Tongue (tissue), 2 donors: ENCODE data around the gene AADACL2. TPM values are rescaled to one million over a fixed set of nuclear protein-coding genes. Genes with fewer than 3 reads are reported as not detected.
A peak's percentile ranks its signal among the peaks of the same experiment; 100 is the strongest.
"Not testable (repeated sequence)": the region's sequence is repeated elsewhere in the genome, so short reads cannot be mapped to it uniquely, and the experiment has no call there.

ENCODE experiments used
- DNase-seq: peaks from one replicate; pipeline ENCODE4 v3.0.0-alpha.2; 2015
- total RNA-seq: library from RNA; depleted of rRNA; stranded (reverse); fragments of >200 nt; gene quantifications from one replicate; pipeline ENCODE4 v1.2.3, GENCODE V29; 2014

Gene AADACL2
- total RNA-seq, 1 donor from 2014 or later, result 2.7 TPM

- DNase-seq, result no peak
Observed at GRCh38 chr3:151766454-151766853, 32.7 kb downstream of the AADACL2 start.

DNA sequence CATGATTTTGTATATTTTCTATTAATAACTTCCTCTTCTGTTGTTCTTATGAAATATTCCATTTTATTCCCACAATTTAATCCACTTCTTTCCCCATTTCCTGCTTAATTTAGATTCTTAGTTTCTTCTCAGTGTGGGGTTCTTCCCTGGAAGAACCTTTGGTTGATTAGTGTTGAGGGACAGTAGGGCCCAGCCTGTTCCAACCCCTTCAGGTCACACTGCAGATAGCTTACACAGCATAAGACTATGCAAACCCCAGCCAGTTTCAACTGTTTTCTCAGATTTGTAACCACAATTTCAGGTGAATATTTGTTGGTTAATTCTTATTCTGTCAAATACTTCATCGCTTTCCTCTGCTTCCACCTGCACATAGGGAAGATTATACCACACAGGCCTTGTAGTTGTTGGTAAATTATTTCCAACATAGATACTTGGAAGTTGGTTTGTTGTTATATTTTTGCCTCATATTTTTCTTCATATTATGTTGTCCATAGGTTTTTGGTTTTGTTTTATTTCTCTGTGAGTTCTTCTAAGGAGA is 34.7 kb downstream of the AADACL2 start:
- no peak for DNase-seq

DNA sequence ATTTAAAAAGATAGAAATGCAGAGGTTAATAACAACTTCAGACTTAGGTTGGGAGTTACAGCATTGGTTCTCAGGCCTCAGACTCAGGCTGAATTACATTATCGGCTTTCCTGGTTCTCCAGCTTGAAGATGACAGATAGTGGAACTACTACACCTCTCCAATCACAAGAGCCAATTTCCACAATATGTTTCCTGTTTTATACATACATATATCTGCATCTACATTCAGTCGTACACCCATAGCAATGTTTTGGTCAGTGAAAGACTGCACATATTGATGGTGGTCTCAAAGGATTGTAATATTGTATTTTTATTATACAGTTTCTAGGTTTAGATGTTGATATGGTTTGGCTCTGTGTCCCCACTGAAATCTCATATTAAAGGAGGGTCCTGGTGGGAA is 35.4 kb downstream of the AADACL2 start:
- no peak for DNase-seq

DNA sequence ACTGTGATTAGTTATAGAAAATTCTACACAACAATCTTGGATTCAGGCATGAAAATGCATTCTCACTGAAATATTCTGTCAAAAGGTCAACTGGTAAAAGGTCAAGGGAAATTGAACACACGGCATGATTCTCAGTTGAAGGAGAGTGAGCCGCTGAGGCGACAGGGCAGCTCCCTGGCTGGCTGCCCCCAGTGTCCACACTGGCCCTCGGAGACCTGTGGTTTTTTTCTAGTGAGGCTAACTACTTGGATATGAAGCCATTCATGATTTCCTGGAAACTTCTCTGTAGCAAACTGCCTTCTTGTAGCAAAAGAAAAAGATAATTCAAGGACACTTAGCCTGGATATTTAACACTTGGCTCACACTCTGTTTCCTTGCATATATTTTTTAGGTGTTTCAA is 37.2 kb downstream of the AADACL2 start:
- DNase-seq, result peak; percentile 53

DNA sequence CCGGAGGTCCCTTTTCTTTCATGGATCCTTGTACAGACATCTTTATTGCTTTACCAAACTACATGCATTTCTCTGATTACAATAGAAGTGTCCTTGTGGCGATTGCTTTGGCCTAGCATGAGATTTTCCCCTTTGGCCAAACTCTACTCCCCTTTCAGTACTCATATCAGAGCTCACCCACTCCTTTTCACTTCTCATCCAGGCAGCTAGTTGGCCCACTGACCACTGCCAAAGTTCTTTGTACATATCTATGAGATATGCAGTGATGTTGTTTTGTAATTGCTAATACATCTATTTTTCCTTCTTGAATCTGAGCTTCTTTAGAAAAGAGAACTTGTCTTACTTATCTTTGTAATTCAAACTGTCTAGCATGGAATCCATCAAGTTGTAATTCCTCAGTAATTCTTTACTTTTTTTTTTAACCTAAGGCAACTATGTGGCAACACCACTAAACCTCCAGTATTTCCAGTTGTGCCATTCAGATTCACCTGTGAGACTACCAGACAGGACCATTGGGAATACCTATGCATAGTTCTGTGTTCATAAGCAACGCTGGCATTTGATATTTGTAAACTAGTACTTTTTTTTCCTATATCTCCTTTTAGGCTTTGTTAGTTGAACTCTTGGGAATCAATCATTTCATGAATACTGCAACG is 39.2 kb downstream of the AADACL2 start:
- DNase-seq, result no peak

DNA sequence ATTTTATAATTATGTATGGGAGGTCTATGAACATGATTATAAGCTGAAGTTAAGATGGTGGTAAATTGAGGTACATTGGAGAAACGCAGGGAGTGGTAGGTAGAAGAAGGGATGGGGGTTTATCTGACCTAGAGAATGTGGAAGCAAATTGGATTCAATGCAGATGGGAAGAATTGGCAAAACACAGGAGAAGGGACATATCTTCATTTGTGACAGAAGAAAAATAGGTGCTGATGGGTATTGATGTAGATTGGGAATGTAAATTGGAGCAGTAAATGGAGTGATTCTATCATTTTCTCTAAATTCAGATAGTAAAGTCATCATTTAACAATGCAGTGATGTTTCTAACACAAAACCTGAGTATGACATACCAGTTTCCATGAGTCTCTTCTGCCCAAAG is 40.5 kb downstream of the AADACL2 start:
- DNase-seq, result no peak

GRCh38 chr3:151774910-151775309 is 41.2 kb downstream of the AADACL2 start:
- DNase-seq, result no peak

GRCh38 chr3:151775314-151776258 is 41.9 kb downstream of the AADACL2 start:
- DNase-seq, result no peak

DNA sequence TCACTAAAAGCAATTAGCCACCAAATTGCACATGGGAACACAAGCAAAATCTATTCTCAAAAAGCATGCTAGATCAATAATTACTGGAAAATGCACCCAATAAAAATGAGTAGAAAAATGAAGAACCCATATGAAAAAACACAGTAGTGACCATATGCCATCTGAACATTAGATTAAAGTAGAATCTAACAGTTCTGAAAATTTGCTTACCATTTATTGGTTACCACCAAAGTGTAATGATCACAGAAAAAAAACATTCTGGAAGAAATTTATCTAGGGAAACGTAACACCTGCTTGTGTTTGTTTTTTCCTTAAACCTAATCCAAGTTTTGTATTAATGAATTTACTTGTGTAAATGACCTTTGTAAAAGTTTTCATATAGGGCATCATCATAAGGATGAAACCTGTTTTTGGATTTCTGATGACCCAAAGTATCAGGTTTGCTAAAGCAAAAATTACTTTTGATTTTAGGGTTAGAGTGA is 42.6 kb downstream of the AADACL2 start:
- DNase-seq, result no peak

GRCh38 chr3:151777880-151778279 is 44.2 kb downstream of the AADACL2 start:
- DNase-seq, result no peak

- no peak for DNase-seq
Observed at GRCh38 chr3:151787626-151788025, 53.9 kb downstream of the AADACL2 start.

GRCh38 chr3:151788401-151788800 is 54.7 kb downstream of the AADACL2 start:
- DNase-seq, result no peak

DNA sequence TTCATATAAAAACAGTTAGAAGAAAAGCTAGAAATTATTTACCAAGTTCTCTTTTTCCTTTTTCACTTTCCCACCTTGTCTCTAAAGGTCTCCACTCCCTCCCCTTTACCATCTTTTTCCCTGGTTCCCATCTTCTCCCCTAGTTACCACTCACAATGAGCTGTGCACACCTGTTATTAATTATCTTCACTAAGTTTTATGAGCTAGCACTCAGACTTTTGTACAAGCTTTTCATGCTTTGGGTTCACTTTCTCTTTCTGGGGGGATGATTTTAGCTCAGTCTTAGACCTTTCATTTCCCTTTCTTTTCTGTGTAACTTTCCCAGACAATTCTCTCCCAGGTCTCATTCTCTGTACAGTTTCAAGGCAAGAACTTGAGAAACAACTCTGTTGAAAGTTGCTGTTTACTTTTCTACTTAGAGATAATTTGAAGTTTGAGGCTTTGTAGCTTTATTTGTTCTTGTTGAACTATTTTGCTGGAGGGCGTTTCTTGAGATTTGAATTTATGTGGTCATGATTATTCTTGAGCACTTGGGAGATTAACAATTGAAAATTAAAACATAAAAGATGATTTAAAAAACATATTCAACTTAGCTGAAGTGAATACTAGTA is 56.2 kb downstream of the AADACL2 start:
- DNase-seq, result no peak

DNA sequence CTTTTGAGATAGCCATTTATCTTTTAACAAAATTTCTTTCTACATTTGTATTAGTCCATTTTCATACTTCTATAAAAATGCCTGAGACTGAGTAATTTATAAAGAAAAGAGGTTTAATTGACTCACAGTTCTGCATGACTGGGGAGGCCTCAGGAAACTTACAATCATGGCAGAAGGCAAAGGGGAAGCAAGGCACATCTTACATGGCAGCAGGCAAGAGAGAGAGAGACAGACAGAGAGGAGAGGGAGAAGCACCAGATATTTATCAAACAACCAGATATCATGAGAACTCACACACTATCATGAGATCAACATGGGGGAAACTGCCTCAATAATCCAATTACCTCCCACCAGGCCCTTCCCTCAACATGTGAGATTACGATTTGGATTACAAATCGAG is 57.0 kb downstream of the AADACL2 start:
- not testable (repeated sequence) for DNase-seq

GRCh38 chr3:151792411-151792810 is 58.7 kb downstream of the AADACL2 start:
- no peak for DNase-seq

- no peak for DNase-seq
Observed at GRCh38 chr3:151793636-151794035, 59.9 kb downstream of the AADACL2 start.

- DNase-seq, result no peak
Observed at GRCh38 chr3:151794080-151794479, 60.4 kb downstream of the AADACL2 start.

GRCh38 chr3:151795276-151795675 is 61.5 kb downstream of the AADACL2 start:
- no peak for DNase-seq

GRCh38 chr3:151796105-151796680 is 62.5 kb downstream of the AADACL2 start:
- no peak for DNase-seq

GRCh38 chr3:151798466-151798865 is 64.7 kb downstream of the AADACL2 start:
- DNase-seq, result no peak

GRCh38 chr3:151800431-151800830 is 66.7 kb downstream of the AADACL2 start:
- no peak for DNase-seq

GRCh38 chr3:151804267-151804666 is 70.5 kb downstream of the AADACL2 start:
- peak; percentile 15 for DNase-seq
